ENCODE data around the gene DBH. TPM values are rescaled to one million over a fixed set of nuclear protein-coding genes. Genes with fewer than 3 reads are reported as not detected.

DBH gene
- total RNA-seq, 1 donor from 2014 or later: not detected

GRCh38 chr9:133684121-133684935, 48.2 kb downstream of the DBH start:
- no peak for DNase-seq

GRCh38 chr9:133684936-133685361, 48.8 kb downstream of the DBH start:
- no peak for DNase-seq

- DNase-seq: no peak
Measured at GRCh38 chr9:133685653-133686609, 49.8 kb downstream of the DBH start.

GRCh38 chr9:133686642-133687575, 50.7 kb downstream of the DBH start:
- DNase-seq: no peak

- no peak for DNase-seq
Measured at GRCh38 chr9:133687856-133688761, 51.9 kb downstream of the DBH start.

- no peak for DNase-seq
Measured at GRCh38 chr9:133689151-133689763, 53.1 kb downstream of the DBH start.

- no peak for DNase-seq
Measured at GRCh38 chr9:133690081-133690561, 54.0 kb downstream of the DBH start.

- DNase-seq: no peak
Measured at GRCh38 chr9:133691191-133691590, 55.0 kb downstream of the DBH start.

- no peak for DNase-seq
Measured at GRCh38 chr9:133691626-133692363, 55.6 kb downstream of the DBH start.

- no peak for DNase-seq
Measured at GRCh38 chr9:133692364-133692985, 56.3 kb downstream of the DBH start.

- DNase-seq: no peak
Measured at GRCh38 chr9:133693116-133693515, 57.0 kb downstream of the DBH start.

GRCh38 chr9:133693703-133694529, 57.8 kb downstream of the DBH start:
- DNase-seq: no peak

GRCh38 chr9:133694686-133695085, 58.5 kb downstream of the DBH start:
- DNase-seq: no peak

GRCh38 chr9:133696071-133696472, 59.9 kb downstream of the DBH start:
- no peak for DNase-seq

GRCh38 chr9:133699546-133699945, 63.4 kb downstream of the DBH start:
- no peak for DNase-seq

- peak; percentile 14 for DNase-seq
Measured at GRCh38 chr9:133700819-133701320, 64.7 kb downstream of the DBH start.

GRCh38 chr9:133701321-133701980, 65.3 kb downstream of the DBH start:
- no peak for DNase-seq
